ENCODE measurements around the gene AHI1.

AHI1 gene

GRCh38 chr6:135434095-135434494, 63.4 kb downstream of the AHI1 start:
- Histone ChIP-seq H3K27ac (ENCODE audit: poor library complexity, severe bottlenecking) (no peak overlapping the region), H3K4me1 (ENCODE audit: insufficient read depth, poor library complexity, severe bottlenecking) (no peaks in the 10 kb centered on the region), H3K9me3 (ENCODE audit: severe bottlenecking) (peaks cover 4% of the 10 kb centered on the region), H3K27me3 (ENCODE audit: insufficient read depth, poor library complexity, severe bottlenecking) (no peaks in the 10 kb centered on the region), H3K4me3 (ENCODE audit: severe bottlenecking) (no peak overlapping the region), H3K36me3 (ENCODE audit: low read depth) (peaks cover 16% of the 10 kb centered on the region; the same call in 1 of the 2 replicates)
- TF ChIP-seq, protein P1, sequence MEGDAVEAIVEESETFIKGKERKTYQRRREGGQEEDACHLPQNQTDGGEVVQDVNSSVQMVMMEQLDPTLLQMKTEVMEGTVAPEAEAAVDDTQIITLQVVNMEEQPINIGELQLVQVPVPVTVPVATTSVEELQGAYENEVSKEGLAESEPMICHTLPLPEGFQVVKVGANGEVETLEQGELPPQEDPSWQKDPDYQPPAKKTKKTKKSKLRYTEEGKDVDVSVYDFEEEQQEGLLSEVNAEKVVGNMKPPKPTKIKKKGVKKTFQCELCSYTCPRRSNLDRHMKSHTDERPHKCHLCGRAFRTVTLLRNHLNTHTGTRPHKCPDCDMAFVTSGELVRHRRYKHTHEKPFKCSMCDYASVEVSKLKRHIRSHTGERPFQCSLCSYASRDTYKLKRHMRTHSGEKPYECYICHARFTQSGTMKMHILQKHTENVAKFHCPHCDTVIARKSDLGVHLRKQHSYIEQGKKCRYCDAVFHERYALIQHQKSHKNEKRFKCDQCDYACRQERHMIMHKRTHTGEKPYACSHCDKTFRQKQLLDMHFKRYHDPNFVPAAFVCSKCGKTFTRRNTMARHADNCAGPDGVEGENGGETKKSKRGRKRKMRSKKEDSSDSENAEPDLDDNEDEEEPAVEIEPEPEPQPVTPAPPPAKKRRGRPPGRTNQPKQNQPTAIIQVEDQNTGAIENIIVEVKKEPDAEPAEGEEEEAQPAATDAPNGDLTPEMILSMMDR (IDR thresholded peaks at IDR 0.05; ENCODE audit: poor library complexity, severe bottlenecking), result no peak
- DNase-seq (ENCODE audit: low spot score) (no peak), ATAC-seq (ENCODE audit: low read depth) (no peak)

- H3K4me3 ChIP-seq (ENCODE audit: severe bottlenecking), result no peak overlapping the region
- H3K36me3 ChIP-seq (ENCODE audit: low read depth), result peaks cover 14% of the 10 kb centered on the region; the same call in 1 of the 2 replicates
- H3K27ac ChIP-seq (ENCODE audit: poor library complexity, severe bottlenecking), result no peak overlapping the region
- no peaks in the 10 kb centered on the region for H3K4me1 ChIP-seq (ENCODE audit: insufficient read depth, poor library complexity, severe bottlenecking)
- peaks cover 4% of the 10 kb centered on the region for H3K9me3 ChIP-seq (ENCODE audit: severe bottlenecking)
- H3K27me3 ChIP-seq (ENCODE audit: insufficient read depth, poor library complexity, severe bottlenecking), result no peaks in the 10 kb centered on the region
- TF ChIP-seq, protein P1 (IDR thresholded peaks at IDR 0.05; ENCODE audit: poor library complexity, severe bottlenecking), result no peak
- ATAC-seq (ENCODE audit: low read depth) (no peak), DNase-seq (ENCODE audit: low spot score) (no peak)
These were observed 69.5 kb downstream of the AHI1 start for GRCh38 chr6:135428078-135428477.

GRCh38 chr6:135426833-135427232, 70.7 kb downstream of the AHI1 start:
- DNase-seq (ENCODE audit: low spot score) (no peak), ATAC-seq (ENCODE audit: low read depth) (no peak)
- no peak overlapping the region for H3K4me3 ChIP-seq (ENCODE audit: severe bottlenecking)
- TF ChIP-seq, protein P1 (IDR thresholded peaks at IDR 0.05; ENCODE audit: poor library complexity, severe bottlenecking), result no peak
- H3K27me3 ChIP-seq (ENCODE audit: insufficient read depth, poor library complexity, severe bottlenecking), result no peaks in the 10 kb centered on the region
- H3K4me1 ChIP-seq (ENCODE audit: insufficient read depth, poor library complexity, severe bottlenecking), result no peaks in the 10 kb centered on the region
- peaks cover 16% of the 10 kb centered on the region; the same call in 1 of the 2 replicates for H3K36me3 ChIP-seq (ENCODE audit: low read depth)
- peaks cover 4% of the 10 kb centered on the region for H3K9me3 ChIP-seq (ENCODE audit: severe bottlenecking)
- no peak overlapping the region for H3K27ac ChIP-seq (ENCODE audit: poor library complexity, severe bottlenecking)

- Histone ChIP-seq H3K9me3 (ENCODE audit: severe bottlenecking) (no peaks in the 10 kb centered on the region), H3K36me3 (ENCODE audit: low read depth) (peaks cover 8% of the 10 kb centered on the region; the same call in 1 of the 2 replicates), H3K27ac (ENCODE audit: poor library complexity, severe bottlenecking) (no peak overlapping the region), H3K27me3 (ENCODE audit: insufficient read depth, poor library complexity, severe bottlenecking) (no peaks in the 10 kb centered on the region), H3K4me3 (ENCODE audit: severe bottlenecking) (no peak overlapping the region), H3K4me1 (ENCODE audit: insufficient read depth, poor library complexity, severe bottlenecking) (no peaks in the 10 kb centered on the region)
- ATAC-seq (ENCODE audit: low read depth) (no peak), DNase-seq (ENCODE audit: low spot score) (no peak)
- TF ChIP-seq, protein P1 (IDR thresholded peaks at IDR 0.05; ENCODE audit: poor library complexity, severe bottlenecking), result no peak
These were observed 73.2 kb downstream of the AHI1 start for GRCh38 chr6:135424385-135424784.

DNA sequence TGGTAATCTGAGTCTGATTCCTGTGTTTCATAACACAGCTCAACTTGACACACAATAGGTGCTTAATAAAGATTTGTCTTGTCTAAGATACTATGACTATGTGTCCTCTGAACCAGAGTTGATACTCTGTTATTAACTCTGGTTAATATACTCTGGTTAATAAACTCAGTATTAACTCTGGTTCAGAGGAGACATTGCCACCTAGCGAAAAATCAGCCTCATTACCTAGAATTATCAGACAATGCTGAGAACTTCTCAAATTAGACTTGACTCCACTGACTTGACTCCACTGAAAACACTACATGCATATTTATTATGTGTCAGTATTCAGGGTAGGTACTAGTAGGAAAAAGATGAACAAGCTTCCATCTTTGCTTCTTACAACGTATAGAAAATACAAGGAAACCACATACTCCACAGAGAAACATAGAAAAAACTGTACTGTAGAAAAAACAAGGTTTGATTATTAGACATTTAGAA, 73.9 kb downstream of the AHI1 start:
- TF ChIP-seq, protein P1 (IDR thresholded peaks at IDR 0.05; ENCODE audit: poor library complexity, severe bottlenecking), result peak; percentile 91
- H3K4me1 ChIP-seq (ENCODE audit: insufficient read depth, poor library complexity, severe bottlenecking), result no peaks in the 10 kb centered on the region
- ATAC-seq (ENCODE audit: low read depth), result peak; percentile 79
- no peak overlapping the region for H3K27ac ChIP-seq (ENCODE audit: poor library complexity, severe bottlenecking)
- H3K9me3 ChIP-seq (ENCODE audit: severe bottlenecking), result no peaks in the 10 kb centered on the region
- DNase-seq (ENCODE audit: low spot score), result no peak
- H3K4me3 ChIP-seq (ENCODE audit: severe bottlenecking), result no peak overlapping the region
- H3K27me3 ChIP-seq (ENCODE audit: insufficient read depth, poor library complexity, severe bottlenecking), result no peaks in the 10 kb centered on the region
- H3K36me3 ChIP-seq (ENCODE audit: low read depth), result peaks cover 8% of the 10 kb centered on the region
